WTC11 (cell line): ENCODE results near the gene FAM53A.

ENCODE experiments used
- CTCF ChIP-seq: fragments of 200-600 bp; IDR thresholded peaks from 2 replicates; pipeline ENCODE4 v1.8.0; 2022; ENCODE audit warnings: antibody characterized with exemption
- E2F4 ChIP-seq: sonication (generic); formaldehyde crosslinking; IDR thresholded peaks from 2 replicates; pipeline ENCODE4 v1.8.1; 2022; ENCODE audit warnings: low read depth, mild to moderate bottlenecking, moderate library complexity, missing genetic modification reagents, borderline replicate concordance
- ETV6 ChIP-seq: sonication (generic); formaldehyde crosslinking; IDR thresholded peaks from 2 replicates; pipeline ENCODE4 v1.8.1; 2022; ENCODE audit warnings: mild to moderate bottlenecking, missing genetic modification reagents
- HMGXB4 ChIP-seq: sonication (generic); formaldehyde crosslinking; IDR thresholded peaks from 2 replicates; pipeline ENCODE4 v1.8.1; 2023; ENCODE audit warnings: mild to moderate bottlenecking, moderate library complexity, missing genetic modification reagents
- MXD4 ChIP-seq: fragments of 250-450 bp; sonication (Bioruptor Pico); IDR thresholded peaks from 2 replicates; pipeline ENCODE4 v1.8.0; 2021; ENCODE audit warnings: mild to moderate bottlenecking, moderate library complexity, borderline replicate concordance
- MYBL2 ChIP-seq: sonication (generic); formaldehyde crosslinking; IDR thresholded peaks from 2 replicates; pipeline ENCODE4 v1.8.1; 2023; ENCODE audit warnings: mild to moderate bottlenecking, moderate library complexity, missing genetic modification reagents
- NR2C2 ChIP-seq: sonication (generic); formaldehyde crosslinking; IDR thresholded peaks from 2 replicates; pipeline ENCODE4 v1.8.0; 2022; ENCODE audit warnings: mild to moderate bottlenecking, missing genetic modification reagents
- ZNF121 ChIP-seq: sonication (generic); formaldehyde crosslinking; IDR thresholded peaks from 2 replicates; pipeline ENCODE4 v1.8.0; 2023; ENCODE audit warnings: missing genetic modification reagents
- ZNF263 ChIP-seq: sonication (generic); formaldehyde crosslinking; IDR thresholded peaks from 2 replicates; pipeline ENCODE4 v1.8.1; 2022; ENCODE audit warnings: low read depth, mild to moderate bottlenecking, moderate library complexity, missing genetic modification reagents

- TF ChIP-seq CTCF (no peak), ETV6 (CRISPR knock-in tag) (no peak), MXD4 (CRISPR knock-in tag) (no peak), ZNF263 (CRISPR knock-in tag) (no peak), HMGXB4 (CRISPR knock-in tag) (no peak), ZNF121 (CRISPR knock-in tag) (no peak), E2F4 (no peak), NR2C2 (CRISPR knock-in tag) (no peak), MYBL2 (CRISPR knock-in tag) (no peak)
Measured at GRCh38 chr4:1651609-1652008, 32.5 kb downstream of the FAM53A start.
